Upper lobe of right lung (tissue), 1 donor: ENCODE results near the gene PRICKLE4. TPM values are rescaled to one million over a fixed set of nuclear protein-coding genes. Genes with fewer than 3 reads are reported as not detected.
"Not testable (repeated sequence)": the region's sequence is repeated elsewhere in the genome, so short reads cannot be mapped to it uniquely, and the experiment has no call there.

Source experiments
- ATAC-seq: fragments of 200-7000 bp; cut with Tn5 transposase; one replicate; pipeline ENCODE4 v1.9.1; 2020; ENCODE audit warnings: mild to moderate bottlenecking, moderate library complexity
- DNase-seq: peaks from one replicate; pipeline ENCODE4 v3.0.0-alpha.2; 2020
- H3K27ac ChIP-seq: fragments of 200-600 bp; one replicate; pipeline ENCODE4 v1.8.0; 2022
- H3K27me3 ChIP-seq: fragments of 200-600 bp; one replicate; pipeline ENCODE4 v1.8.0; 2022; ENCODE audit warnings: mild to moderate bottlenecking
- H3K36me3 ChIP-seq: fragments of 200-600 bp; one replicate; pipeline ENCODE4 v1.8.0; 2022
- H3K4me1 ChIP-seq: fragments of 200-600 bp; one replicate; pipeline ENCODE4 v1.8.0; 2022
- H3K4me3 ChIP-seq: fragments of 200-600 bp; one replicate; pipeline ENCODE4 v1.8.0; 2022; ENCODE audit warnings: mild to moderate bottlenecking
- H3K9me3 ChIP-seq: fragments of 200-600 bp; one replicate; pipeline ENCODE4 v1.8.0; 2022
- intact Hi-C: fragments of 100-400 bp; cut with DNase I; formaldehyde crosslinking; loops from one replicate; pipeline ENCODE4 v1.11.0; 2022
- total RNA-seq: library from RNA; stranded (reverse); fragmentation: NEBNext Ultra II Directional; extraction: Animal tissue kit (Norgen Biotek cat#: 25700); gene quantifications from one replicate; pipeline ENCODE4 v1.2.1, GENCODE V29; 2021
- TF ChIP-seq, protein P1 (sequence below): fragments of 200-600 bp; IDR thresholded peaks from one replicate; pipeline ENCODE4 v1.8.0; 2022; ENCODE audit warnings: antibody characterized with exemption
- donor health status: DM: no; HTN: yes; CAD: no; lungs with severe emphysema.

The PRICKLE4 gene
- total RNA-seq, 1 donor from 2014 or later, result 14.2 TPM

DNA sequence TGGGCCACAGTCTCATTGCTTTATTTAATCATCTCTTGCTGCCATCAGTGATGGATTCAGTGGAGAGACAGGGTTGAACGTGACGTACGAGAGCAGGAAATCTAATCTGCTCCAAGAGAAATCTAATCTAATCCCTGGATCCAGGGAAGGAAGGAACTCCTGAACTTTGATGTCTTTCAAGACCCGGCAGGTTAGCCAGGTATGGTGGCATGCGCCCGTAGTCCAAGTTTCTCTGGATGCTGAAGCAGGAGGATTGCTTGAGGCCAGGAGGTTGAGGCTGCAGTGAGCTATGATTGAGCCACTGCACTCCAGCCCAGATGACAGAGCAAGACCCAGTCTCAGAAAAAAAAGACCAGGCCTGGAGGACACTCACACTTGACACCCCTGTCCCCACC lies 21.9 kb upstream of the PRICKLE4 start:
- ATAC-seq (no peak), DNase-seq (no peak)
- TF ChIP-seq, protein P1, sequence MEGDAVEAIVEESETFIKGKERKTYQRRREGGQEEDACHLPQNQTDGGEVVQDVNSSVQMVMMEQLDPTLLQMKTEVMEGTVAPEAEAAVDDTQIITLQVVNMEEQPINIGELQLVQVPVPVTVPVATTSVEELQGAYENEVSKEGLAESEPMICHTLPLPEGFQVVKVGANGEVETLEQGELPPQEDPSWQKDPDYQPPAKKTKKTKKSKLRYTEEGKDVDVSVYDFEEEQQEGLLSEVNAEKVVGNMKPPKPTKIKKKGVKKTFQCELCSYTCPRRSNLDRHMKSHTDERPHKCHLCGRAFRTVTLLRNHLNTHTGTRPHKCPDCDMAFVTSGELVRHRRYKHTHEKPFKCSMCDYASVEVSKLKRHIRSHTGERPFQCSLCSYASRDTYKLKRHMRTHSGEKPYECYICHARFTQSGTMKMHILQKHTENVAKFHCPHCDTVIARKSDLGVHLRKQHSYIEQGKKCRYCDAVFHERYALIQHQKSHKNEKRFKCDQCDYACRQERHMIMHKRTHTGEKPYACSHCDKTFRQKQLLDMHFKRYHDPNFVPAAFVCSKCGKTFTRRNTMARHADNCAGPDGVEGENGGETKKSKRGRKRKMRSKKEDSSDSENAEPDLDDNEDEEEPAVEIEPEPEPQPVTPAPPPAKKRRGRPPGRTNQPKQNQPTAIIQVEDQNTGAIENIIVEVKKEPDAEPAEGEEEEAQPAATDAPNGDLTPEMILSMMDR, result no peak
- no peaks in the 10 kb centered on the region for H3K36me3 ChIP-seq
- H3K4me1 ChIP-seq, result no peaks in the 10 kb centered on the region
- H3K9me3 ChIP-seq, result no peaks in the 10 kb centered on the region
- H3K27me3 ChIP-seq, result no peaks in the 10 kb centered on the region
- no peak overlapping the region for H3K4me3 ChIP-seq
- intact Hi-C loops, result no loop called here
- H3K27ac ChIP-seq, result no peak overlapping the region

DNA sequence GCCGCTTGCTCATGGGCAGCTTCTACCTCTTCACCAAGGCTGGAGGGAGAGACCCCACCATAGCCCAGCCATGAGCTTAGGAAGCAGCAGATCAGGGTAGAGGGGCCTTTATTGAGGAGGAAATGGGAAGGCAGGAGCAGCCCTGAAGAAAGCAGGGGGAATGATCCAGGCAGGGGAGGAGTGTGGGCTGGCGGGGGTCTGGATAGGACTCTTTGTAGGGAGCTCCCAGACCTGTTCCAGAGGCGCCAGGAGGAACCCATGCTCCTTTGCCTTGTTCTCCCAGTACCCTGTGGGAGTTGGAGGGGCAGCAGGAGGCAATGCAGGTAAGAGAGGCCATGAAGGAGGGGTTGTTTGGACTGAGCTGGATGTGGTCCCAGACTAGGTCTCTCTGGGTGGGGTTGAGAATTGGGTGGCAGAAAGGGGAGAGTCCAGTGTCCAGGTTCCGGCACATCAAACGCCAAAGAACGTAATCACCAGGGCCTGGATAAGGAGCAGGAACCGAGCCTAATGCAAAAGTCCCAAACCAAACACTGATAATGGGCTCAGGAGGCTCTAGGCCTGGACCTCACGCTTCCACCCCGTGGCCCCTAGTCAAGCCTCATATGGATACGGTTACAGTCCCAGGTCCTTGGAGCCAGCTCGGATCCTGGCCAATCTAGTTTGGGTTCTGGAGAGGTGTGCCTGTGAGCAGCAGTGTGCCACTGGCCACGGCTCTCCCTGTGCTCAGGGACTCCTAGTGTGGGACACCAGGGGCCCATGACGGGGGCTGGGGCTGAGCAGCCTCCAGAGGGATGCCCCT lies 21.3 kb upstream of the PRICKLE4 start:
- DNase-seq, result no peak
- H3K27ac ChIP-seq, result no peak overlapping the region
- no peaks in the 10 kb centered on the region for H3K4me1 ChIP-seq
- H3K9me3 ChIP-seq, result no peaks in the 10 kb centered on the region
- H3K36me3 ChIP-seq, result no peaks in the 10 kb centered on the region
- ATAC-seq, result no peak
- TF ChIP-seq, protein P1, result no peak
- H3K27me3 ChIP-seq, result no peaks in the 10 kb centered on the region
- intact Hi-C loops, result no loop called here
- H3K4me3 ChIP-seq, result no peak overlapping the region

GRCh38 chr6:41759905-41760579 lies 20.5 kb upstream of the PRICKLE4 start:
- no peak for ATAC-seq
- intact Hi-C loops, result no loop called here
- TF ChIP-seq, protein P1, result no peak

GRCh38 chr6:41763470-41763869 lies 17.1 kb upstream of the PRICKLE4 start:
- TF ChIP-seq, protein P1, result no peak
- no peaks in the 10 kb centered on the region for H3K27me3 ChIP-seq
- peaks cover 22% of the 10 kb centered on the region for H3K4me1 ChIP-seq
- H3K4me3 ChIP-seq, result no peak overlapping the region
- H3K27ac ChIP-seq, result no peak overlapping the region
- no peak for DNase-seq
- no peaks in the 10 kb centered on the region for H3K9me3 ChIP-seq
- ATAC-seq, result no peak
- intact Hi-C loops, result no loop called here
- H3K36me3 ChIP-seq, result no peaks in the 10 kb centered on the region

More at GRCh38 chr6:41759905-41760579, 20.5 kb upstream of the PRICKLE4 start:
- Histone ChIP-seq H3K4me3 (no peak overlapping the region), H3K27me3 (no peaks in the 10 kb centered on the region), H3K4me1 (no peaks in the 10 kb centered on the region), H3K27ac (no peak overlapping the region), H3K36me3 (no peaks in the 10 kb centered on the region), H3K9me3 (no peaks in the 10 kb centered on the region)
- no peak for DNase-seq

DNA sequence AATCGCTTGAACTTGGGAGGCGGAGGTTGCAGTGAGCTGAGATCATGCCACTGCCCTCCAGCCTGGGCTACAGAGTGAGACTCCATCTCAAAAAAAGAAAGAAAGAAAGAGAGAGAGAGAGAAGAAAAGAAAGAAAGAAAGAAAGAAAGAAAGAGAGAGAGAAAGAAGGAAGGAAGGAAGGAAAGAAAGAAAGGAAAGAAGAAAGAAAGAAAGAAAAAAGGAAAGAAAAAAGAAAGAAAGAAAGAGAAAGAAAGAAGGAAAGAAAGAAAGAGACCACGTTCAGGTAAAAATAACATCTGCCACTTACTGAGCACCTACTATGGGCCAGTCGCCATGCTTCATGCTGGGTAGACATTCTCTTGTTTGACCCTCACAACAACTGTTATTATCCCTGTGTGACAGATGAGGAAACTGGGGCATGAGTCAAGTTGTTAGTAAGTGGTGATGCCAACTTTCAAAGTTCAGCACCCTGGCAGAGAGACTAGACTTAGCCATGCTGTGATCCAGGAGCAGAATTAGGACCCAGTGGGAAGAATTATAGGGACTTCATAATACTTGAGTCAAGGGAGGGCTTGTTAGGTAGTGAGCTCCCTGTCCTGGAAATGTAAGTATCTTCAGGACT lies 14.4 kb upstream of the PRICKLE4 start:
- Histone ChIP-seq H3K36me3 (peaks cover 10% of the 10 kb centered on the region), H3K4me1 (peaks cover 31% of the 10 kb centered on the region), H3K27ac (peak overlapping the region; percentile 73)
- ATAC-seq, H3K9me3 ChIP-seq, H3K27me3 ChIP-seq, intact Hi-C loops, H3K4me3 ChIP-seq, DNase-seq: not testable (repeated sequence)
